ENCODE data around the gene BIRC7. TPM values are rescaled to one million over a fixed set of nuclear protein-coding genes. Genes with fewer than 3 reads are reported as not detected.
A peak's percentile ranks its signal among the peaks of the same experiment; 100 is the strongest.

BIRC7 gene
- total RNA-seq, 1 donor from 2014 or later: 10.6 TPM

DNA sequence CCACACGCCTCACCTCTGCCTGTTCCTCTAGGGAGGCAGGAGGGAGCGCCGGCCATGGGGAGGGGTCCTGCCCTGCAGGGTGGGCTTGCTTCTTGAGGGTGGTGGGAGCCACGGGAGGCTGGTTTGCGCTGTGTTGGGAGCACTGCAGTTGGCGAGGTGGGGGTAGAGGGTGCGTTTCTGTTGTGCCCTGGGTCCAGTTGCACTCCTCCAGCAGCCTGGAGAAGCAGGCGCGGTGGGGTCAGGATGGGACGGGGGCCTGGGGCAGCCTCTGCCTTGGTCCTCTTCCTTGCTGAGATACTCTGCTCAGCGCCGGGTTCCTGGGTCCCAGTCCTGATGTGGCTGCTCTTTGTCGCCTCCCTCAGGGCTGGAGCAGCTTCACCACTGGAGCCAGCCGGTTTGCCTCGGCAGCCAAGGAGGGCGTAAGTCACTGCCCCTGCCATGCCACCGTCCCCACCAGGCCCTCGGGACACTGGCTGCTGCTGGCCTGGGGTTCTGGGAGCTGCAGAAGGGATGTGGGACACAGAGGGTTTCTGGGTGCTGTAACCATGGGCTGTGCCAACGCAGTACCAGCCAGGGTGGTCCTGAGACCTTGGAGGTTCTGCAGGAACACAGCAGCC, 45.3 kb downstream of the BIRC7 start:
- no peak for DNase-seq (ENCODE audit: low read depth)
- H3K4me3 ChIP-seq (ENCODE audit: low read depth, low read length): no peak overlapping the region
- TF ChIP-seq, protein P1, sequence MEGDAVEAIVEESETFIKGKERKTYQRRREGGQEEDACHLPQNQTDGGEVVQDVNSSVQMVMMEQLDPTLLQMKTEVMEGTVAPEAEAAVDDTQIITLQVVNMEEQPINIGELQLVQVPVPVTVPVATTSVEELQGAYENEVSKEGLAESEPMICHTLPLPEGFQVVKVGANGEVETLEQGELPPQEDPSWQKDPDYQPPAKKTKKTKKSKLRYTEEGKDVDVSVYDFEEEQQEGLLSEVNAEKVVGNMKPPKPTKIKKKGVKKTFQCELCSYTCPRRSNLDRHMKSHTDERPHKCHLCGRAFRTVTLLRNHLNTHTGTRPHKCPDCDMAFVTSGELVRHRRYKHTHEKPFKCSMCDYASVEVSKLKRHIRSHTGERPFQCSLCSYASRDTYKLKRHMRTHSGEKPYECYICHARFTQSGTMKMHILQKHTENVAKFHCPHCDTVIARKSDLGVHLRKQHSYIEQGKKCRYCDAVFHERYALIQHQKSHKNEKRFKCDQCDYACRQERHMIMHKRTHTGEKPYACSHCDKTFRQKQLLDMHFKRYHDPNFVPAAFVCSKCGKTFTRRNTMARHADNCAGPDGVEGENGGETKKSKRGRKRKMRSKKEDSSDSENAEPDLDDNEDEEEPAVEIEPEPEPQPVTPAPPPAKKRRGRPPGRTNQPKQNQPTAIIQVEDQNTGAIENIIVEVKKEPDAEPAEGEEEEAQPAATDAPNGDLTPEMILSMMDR (conservative IDR thresholded peaks at IDR 0.05; ENCODE audit: low read depth, low read length): peak; percentile 50

- DNase-seq (ENCODE audit: low read depth): no peak
- TF ChIP-seq, protein P1 (conservative IDR thresholded peaks at IDR 0.05; ENCODE audit: low read depth, low read length): no peak
- H3K4me3 ChIP-seq (ENCODE audit: low read depth, low read length): no peak overlapping the region
Observed at GRCh38 chr20:63281742-63282665, 46.3 kb downstream of the BIRC7 start.

DNA sequence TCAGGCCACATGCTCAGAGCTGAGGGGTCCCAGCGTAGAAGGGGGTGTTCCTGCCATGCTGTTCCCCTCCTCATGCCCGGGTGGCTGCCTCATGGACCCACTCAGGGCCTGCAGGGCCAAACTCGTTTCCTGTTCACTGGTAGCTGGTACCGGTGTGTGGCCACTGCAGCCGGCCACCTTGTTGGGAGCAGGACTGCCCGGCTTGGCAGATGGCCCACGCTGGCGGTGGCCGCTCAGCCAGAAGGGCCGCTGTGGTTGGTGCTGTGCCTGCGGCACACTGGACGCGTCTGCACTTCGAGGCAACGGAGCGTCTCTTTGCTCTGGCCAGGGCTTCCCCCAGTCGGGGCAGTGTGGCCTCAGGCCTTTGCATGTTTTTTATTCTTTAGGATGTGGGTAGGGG, 47.2 kb downstream of the BIRC7 start:
- H3K4me3 ChIP-seq (ENCODE audit: low read depth, low read length): no peak overlapping the region
- TF ChIP-seq, protein P1 (conservative IDR thresholded peaks at IDR 0.05; ENCODE audit: low read depth, low read length): no peak
- no peak for DNase-seq (ENCODE audit: low read depth)

DNA sequence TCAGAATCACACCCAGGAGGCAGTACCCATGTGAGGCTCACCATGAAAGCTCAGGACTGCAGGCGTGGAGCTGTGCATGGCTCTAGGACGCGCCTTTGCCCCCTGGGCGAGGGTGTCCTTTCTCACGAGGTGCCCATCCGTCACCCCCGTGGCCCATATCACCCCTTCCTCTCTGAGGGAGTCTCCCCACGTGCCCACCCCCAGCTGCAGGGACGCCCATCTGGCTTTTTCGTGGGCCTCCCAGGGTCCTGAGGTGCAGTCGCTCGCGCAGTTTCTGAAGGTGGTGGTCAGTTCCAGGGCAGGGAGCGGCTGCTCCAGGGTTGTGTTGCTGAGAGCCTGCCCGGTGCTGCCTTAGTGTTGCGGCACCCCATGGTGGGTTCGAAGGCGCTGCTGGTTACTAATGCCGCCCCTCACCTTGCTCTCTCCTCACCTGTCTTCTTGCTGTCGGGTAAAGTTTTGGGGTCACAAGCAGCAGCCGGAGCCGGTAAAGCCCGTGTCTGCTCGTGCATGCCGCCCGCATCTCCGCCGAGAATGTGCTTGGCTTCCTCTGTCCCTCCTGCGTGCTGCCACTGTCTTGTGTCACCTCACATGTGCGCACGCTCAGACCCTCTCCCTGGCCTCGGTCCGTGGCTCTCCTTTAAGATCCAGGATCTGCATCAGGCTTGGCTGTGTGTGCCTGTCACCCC, 47.8 kb downstream of the BIRC7 start:
- no peak overlapping the region for H3K4me3 ChIP-seq (ENCODE audit: low read depth, low read length)
- TF ChIP-seq, protein P1 (conservative IDR thresholded peaks at IDR 0.05; ENCODE audit: low read depth, low read length): no peak
- no peak for DNase-seq (ENCODE audit: low read depth)

DNA sequence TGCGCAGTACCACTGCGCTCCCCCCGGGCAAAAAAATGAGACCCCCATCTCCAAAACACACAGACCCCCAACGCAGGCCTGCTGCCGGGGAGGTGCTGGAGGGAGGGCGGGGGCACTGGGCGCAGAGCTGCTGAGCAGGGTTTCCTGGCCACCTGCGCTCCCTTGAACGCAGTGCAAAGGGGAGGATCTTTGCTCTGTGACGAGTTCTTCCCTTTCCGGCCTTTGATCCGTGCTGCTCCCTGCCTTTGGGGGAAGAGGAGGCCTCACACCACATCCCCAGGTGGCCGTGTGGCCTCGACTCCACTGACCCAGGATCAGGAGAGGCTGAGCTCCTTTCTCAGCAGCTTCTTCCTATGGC, 48.4 kb downstream of the BIRC7 start:
- DNase-seq (ENCODE audit: low read depth): no peak
- no peak overlapping the region for H3K4me3 ChIP-seq (ENCODE audit: low read depth, low read length)
- TF ChIP-seq, protein P1 (conservative IDR thresholded peaks at IDR 0.05; ENCODE audit: low read depth, low read length): no peak

DNA sequence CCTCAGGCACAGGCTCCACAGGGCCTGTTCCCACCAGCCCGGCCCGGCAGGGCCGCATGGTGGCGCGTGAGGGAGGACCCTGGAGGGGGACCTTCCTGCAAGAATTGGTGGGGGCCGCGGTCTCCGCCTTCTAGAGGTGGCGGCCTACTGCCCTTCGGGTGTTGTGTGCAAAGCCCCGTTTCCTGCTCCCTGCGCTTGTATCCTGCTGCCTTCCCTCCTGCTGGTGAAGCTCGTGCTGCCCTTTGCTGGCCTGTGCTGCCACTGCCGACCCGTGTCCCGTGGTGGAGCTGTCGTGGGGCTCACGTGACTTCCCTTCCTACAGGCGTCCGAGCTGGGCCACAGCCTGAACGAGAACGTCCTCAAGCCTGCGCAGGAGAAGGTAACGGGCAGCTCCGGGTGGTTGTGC, 48.8 kb downstream of the BIRC7 start:
- TF ChIP-seq, protein P1 (conservative IDR thresholded peaks at IDR 0.05; ENCODE audit: low read depth, low read length): no peak
- DNase-seq (ENCODE audit: low read depth): no peak
- no peak overlapping the region for H3K4me3 ChIP-seq (ENCODE audit: low read depth, low read length)
